GM15510 (cell line): Measurements from ENCODE around the gene ZFC3H1.

Source experiments
- POLR2A ChIP-seq: IDR thresholded peaks from 3 replicates; pipeline ENCODE4 v1.6.1; 2011; ENCODE audit warnings: borderline replicate concordance; ENCODE audit not compliant: insufficient read length; ENCODE audit errors: extremely low read depth

ZFC3H1 gene

DNA sequence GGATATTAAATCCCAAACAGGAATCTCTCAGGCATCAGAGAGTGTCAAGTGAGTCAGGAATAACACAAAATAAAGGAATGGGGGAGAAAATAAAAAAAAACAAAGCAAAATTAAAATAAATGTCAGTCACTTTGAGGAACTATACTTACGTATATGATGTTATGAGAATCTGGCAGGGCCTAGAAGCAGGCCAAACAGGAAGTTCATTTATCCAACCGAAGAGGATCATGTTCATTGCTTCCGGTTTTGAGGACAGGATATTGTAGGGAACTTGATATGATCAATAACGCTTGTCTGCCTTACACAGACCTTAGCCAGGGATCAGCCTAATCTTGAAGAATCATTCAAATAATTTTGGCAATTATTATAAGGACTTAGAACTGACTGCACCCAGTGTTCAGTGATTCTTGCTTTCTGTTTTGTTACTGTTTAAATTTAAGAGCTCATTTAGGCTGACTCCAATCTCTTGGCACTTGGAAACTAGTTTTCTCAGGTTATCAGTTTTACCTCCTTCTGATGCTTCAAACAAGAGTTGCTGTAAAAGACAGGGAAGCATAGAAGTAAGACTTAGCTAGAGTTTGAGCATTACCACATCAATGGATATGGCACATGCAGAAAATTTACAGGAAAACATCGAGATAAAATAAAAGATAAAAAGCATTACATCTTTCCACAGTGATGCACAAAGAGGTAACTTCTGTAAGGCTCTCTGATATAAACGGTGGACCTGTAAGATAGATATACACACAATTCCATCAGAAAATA is 53.4 kb downstream of the ZFC3H1 start:
- TF ChIP-seq POLR2A: no peak

DNA sequence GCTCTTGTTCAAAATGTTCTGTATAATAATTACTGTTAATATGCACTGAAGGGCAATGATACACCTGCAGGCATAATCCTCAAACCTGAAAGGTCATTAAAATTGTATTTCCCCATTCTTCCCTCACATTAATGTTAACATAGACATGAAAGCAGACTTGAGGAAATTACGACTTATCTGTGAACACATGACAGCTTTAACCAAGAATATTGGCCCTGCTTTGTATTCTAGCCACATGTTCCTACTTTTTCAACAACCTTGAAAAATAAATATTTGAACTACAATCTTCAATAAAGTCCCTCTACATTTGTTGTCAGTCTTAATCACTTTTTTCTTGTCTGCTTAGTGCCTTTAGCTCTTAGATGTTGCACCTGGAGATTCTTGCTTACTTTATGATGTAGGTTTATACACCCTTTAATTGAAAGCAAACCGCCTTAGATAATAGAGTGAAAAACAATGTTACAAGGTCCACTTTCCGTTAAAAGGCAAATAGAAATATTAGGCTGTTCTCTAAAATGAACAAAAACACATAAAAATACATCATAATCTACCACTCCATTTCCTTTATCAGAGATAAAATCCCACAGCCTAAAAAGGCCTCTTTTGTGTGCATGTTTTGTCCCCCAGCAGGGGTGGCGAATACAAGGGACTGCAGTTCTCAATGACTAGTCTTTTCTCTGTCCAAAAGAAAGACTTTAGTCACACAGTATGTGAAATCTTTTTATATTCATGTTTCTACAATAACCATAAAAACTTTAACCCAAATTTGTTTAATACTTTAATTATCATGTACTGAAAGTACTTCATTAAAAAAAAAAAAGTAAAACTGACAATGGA is 55.9 kb downstream of the ZFC3H1 start:
- TF ChIP-seq POLR2A: no peak

- no peak for TF ChIP-seq POLR2A
These were observed 58.6 kb downstream of the ZFC3H1 start for GRCh38 chr12:71605039-71605438.

DNA sequence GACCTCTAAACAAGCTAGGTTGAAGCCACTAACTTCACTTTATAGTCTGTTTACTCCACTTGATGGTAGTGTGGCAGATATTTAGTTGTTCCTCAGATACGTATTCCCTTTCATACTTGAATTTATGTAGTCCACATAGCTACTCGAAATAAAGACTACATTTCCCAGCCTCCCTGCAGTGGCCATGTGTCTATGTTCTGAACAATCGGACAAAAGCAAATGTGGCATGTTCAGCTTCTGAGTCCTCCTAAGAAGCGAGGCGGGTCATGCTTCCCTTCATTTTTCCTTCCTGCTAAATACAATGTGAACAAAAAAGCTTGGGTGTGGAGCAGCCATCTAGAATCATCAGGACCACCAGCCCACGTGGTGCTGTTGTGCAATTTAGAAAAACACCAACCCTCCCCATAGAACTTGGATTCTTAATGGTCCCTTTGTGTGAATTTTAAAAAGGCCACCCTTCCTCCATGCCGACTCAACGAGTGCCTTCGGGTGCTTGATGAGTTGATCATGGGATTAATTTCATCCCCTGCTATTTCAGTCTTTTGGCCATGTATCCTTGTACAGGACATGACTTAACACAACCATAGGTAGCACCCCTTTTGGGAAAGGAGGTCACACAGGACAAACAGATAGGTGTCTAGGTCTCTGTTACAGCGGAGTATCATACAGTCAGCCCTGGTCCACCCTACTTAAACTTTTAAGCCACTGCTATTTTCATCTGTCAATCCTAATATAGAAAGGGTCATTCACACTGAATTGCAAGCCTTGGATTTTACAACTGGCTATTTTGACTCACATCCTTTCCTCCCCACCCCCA is 60.7 kb downstream of the ZFC3H1 start:
- no peak for TF ChIP-seq POLR2A

- TF ChIP-seq POLR2A: no peak
These were observed 62.1 kb downstream of the ZFC3H1 start for GRCh38 chr12:71601546-71601945.

- TF ChIP-seq POLR2A: no peak
These were observed 64.4 kb downstream of the ZFC3H1 start for GRCh38 chr12:71599210-71599609.

DNA sequence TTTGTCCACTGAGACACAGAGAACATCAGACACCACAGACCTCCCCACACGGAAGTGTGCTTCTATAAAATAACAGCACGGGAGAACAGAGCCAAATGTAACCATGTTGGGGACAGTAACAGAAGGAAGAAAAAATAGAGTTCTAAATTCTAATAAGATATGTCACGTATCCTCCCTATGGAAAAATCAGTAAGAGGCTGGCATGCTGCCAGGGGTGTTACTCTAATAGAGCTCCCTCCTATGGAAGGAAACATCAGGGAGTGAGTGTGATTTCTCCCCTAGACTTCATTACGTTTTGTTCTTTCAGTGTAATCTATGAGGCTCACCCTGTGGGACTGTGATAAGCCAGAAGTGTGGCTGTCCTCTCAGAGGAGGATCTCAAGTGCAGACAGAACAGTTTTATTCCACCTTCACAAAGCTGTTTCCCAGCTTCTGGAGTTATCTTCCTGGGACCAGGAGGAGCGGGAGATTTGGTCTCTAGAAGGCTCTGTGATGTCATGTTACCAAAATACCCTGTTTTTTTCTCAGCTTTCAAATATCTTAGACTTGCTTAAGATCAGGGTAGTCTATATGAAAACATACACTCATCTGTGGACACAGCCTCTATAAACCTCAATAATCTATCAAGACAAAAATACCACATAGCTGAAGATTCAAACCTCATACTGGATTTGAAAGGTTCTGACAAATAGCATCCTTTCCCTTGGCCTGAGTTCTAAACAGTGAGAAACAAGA is 69.3 kb downstream of the ZFC3H1 start:
- TF ChIP-seq POLR2A: no peak

DNA sequence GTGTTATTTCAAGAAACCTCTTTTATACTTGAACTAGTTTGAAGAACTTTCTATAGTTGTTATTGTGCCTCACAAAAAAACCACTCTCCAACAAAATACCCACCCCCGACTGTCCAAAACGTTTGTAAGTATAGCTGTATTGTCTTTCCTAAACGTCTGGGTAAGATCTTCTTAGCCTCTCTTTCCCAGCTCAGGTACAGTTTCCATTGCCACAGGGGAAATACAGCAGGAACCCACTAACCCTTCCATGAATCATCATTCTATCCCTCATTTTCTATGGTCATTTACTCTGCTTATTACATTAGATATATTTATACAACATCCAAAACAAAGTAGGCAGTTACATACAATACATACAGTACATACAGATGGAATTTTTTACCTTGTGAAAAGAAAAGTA is 70.8 kb downstream of the ZFC3H1 start:
- TF ChIP-seq POLR2A: no peak

DNA sequence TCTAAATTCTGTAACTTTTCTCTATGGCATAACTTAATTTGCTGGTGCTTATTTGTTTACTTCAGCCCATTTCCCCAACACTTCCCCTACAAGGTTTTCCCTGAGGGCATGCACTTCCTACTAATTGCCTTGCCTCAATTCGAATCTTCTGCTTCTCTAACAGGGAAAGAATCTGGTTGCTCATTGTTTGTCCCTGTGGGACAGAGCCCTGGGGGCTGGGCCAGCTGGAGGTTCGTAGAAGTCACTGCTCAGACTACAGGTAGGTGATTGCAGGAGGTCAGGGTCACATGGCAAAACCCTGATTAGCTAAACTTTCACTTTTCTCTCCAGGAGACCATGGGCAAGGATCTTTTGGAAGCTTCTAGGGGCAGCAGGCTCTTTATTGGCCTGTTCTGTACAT is 72.0 kb downstream of the ZFC3H1 start:
- TF ChIP-seq POLR2A: no peak

- no peak for TF ChIP-seq POLR2A
These were observed 74.2 kb downstream of the ZFC3H1 start for GRCh38 chr12:71589478-71589881.

DNA sequence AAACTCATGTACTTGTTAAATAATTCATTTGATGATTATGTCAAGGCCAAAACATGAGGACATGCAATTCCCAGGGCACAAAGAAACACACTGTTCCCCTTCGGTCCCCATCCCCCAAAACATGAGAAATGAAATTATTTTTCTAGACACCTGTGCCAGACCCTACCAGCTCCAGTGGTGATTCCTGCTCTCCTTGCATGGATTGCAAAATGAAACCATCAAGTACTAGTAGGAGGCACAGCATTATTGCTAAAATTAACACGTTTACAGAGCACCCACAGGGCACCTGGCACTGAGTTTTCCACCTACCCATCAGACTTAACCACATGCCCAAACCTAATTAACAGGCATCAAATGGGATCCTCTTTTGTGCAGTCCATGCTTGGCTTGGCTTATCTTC is 76.6 kb downstream of the ZFC3H1 start:
- TF ChIP-seq POLR2A: no peak

GRCh38 chr12:71585218-71585617 is 78.4 kb downstream of the ZFC3H1 start:
- no peak for TF ChIP-seq POLR2A

- no peak for TF ChIP-seq POLR2A
These were observed 79.3 kb downstream of the ZFC3H1 start for GRCh38 chr12:71584356-71584755.

DNA sequence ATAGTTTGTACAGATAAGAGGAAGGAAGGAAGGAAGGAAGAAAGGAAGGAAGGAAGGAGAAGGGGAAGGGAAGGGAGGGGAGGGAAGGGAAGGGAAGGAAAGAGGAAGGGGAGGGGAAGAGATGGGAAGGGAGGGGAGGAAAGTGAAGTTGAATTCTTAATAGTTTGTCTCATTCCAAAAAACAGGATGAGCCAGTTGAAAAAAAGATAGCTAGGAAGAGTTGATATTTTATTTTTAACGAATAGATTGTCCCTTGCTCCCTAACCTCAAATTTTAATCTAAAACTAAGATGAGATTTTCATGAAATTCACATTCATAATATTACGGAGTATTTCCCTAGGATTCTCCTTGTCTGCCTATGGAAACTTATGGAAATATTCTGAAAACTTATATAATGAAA is 80.7 kb downstream of the ZFC3H1 start:
- no peak for TF ChIP-seq POLR2A
